ENCODE results near the gene WDR75.

Gene WDR75

DNA sequence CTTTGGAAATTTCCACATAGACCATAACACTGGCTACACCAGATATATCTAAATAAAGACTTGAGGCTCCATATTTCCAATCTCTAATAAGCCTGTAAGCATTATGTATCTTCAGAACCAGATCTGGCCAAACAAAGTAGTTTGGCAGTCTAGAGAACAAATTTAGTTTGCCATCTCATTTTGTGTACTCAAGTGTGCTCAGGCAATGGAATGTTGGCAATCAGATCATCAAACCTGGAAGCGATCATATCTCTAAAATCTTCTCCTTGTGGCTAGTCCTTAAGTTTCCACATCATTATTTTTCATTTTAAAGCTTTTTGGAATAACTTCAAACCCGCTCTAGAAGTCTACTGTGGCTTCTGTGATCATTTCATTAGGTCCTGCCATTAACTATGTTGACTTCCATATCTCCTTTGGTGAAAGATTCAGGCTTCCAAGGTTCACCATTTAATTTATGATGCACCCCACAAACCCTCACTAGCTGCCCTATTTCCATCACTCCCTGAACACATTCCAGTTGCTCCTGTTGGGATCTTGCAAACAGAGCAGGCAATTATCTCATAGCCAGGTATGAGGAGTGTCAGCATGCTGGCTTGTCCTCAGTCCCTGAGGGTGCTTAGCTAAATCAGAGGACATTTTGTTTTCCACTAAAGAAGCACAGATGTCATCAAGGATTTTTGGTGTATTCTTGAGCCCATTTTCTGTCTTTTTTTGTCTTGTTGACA, 46.2 kb downstream of the WDR75 start:
- Histone ChIP-seq H3K36me3 (ENCODE audit: insufficient read depth, low read length) (no peaks in the 10 kb centered on the region), H3K9ac (ENCODE audit: insufficient read length) (no peak overlapping the region), H3K27ac (no peak overlapping the region), H3K4me3 (no peak overlapping the region), H3K9me3 (ENCODE audit: low read depth, low read length) (no peaks in the 10 kb centered on the region)
- TF ChIP-seq FOXP2 (optimal IDR thresholded peaks at IDR 0.05; ENCODE audit: control extremely low read depth, extremely low read length, insufficient read depth) (no peak), POLR2AphosphoS5 (IDR thresholded peaks at IDR 0.05; ENCODE audit: borderline replicate concordance, low read depth, low read length) (no peak), EZH2 (IDR thresholded peaks at IDR 0.05) (no peak)
- DNase-seq (ENCODE audit: low read depth, low spot score), result no peak

DNA sequence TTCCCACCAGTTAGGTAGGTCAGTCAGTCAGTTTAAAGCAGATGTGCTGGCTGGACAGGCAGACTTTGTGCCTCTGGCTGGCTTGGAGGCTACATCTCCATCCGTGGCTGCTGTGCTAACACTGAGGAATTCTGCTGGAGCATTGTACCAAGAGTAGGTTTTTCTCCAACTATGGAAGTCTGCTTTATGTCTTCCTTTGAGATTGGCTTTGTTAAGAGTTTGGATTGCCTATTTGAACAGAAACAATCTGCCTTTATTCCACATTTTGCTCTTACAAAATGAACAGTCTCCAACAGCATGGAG, 46.7 kb downstream of the WDR75 start:
- H3K27ac ChIP-seq, result no peak overlapping the region
- TF ChIP-seq POLR2AphosphoS5 (IDR thresholded peaks at IDR 0.05; ENCODE audit: borderline replicate concordance, low read depth, low read length), result no peak
- TF ChIP-seq FOXP2 (optimal IDR thresholded peaks at IDR 0.05; ENCODE audit: control extremely low read depth, extremely low read length, insufficient read depth), result no peak
- TF ChIP-seq EZH2 (IDR thresholded peaks at IDR 0.05), result no peak
- DNase-seq (ENCODE audit: low read depth, low spot score), result no peak
- no peaks in the 10 kb centered on the region for H3K36me3 ChIP-seq (ENCODE audit: insufficient read depth, low read length)
- H3K9ac ChIP-seq (ENCODE audit: insufficient read length), result no peak overlapping the region
- no peaks in the 10 kb centered on the region for H3K9me3 ChIP-seq (ENCODE audit: low read depth, low read length)
- H3K4me3 ChIP-seq, result no peak overlapping the region

- H3K9me3 ChIP-seq (ENCODE audit: low read depth, low read length), result no peaks in the 10 kb centered on the region
- DNase-seq (ENCODE audit: low read depth, low spot score), result no peak
- H3K36me3 ChIP-seq (ENCODE audit: insufficient read depth, low read length), result no peaks in the 10 kb centered on the region
- H3K9ac ChIP-seq (ENCODE audit: insufficient read length), result no peak overlapping the region
- no peak overlapping the region for H3K4me3 ChIP-seq
- TF ChIP-seq POLR2AphosphoS5 (IDR thresholded peaks at IDR 0.05; ENCODE audit: borderline replicate concordance, low read depth, low read length) (no peak), EZH2 (IDR thresholded peaks at IDR 0.05) (no peak), FOXP2 (optimal IDR thresholded peaks at IDR 0.05; ENCODE audit: control extremely low read depth, extremely low read length, insufficient read depth) (no peak)
- no peak overlapping the region for H3K27ac ChIP-seq
Observed at GRCh38 chr2:189492451-189492850, 51.2 kb downstream of the WDR75 start.

DNA sequence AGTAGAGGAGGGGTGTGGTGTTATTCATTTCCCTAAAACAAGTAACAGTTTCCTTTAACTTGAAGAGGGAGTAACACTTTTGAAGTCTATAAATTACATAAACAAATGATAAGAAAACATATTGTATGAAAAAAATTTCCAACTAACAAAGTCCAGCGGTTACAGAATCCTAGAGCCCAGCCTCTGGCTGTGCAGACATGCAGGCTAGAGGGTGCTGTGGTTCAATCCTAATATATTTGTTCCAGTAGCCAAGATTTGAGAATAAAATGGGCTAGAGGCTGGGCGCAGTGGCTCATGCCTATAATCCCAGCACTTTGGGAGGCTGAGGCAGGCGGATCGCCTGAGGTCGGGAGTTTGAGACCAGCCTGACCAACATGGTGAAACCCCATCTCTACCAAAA, 56.9 kb downstream of the WDR75 start:
- no peaks in the 10 kb centered on the region for H3K9me3 ChIP-seq (ENCODE audit: low read depth, low read length)
- no peaks in the 10 kb centered on the region for H3K36me3 ChIP-seq (ENCODE audit: insufficient read depth, low read length)
- no peak overlapping the region for H3K9ac ChIP-seq (ENCODE audit: insufficient read length)
- TF ChIP-seq POLR2AphosphoS5 (IDR thresholded peaks at IDR 0.05; ENCODE audit: borderline replicate concordance, low read depth, low read length) (no peak), EZH2 (IDR thresholded peaks at IDR 0.05) (no peak), FOXP2 (optimal IDR thresholded peaks at IDR 0.05; ENCODE audit: control extremely low read depth, extremely low read length, insufficient read depth) (no peak)
- H3K4me3 ChIP-seq, result no peak overlapping the region
- no peak for DNase-seq (ENCODE audit: low read depth, low spot score)
- H3K27ac ChIP-seq, result no peak overlapping the region

DNA sequence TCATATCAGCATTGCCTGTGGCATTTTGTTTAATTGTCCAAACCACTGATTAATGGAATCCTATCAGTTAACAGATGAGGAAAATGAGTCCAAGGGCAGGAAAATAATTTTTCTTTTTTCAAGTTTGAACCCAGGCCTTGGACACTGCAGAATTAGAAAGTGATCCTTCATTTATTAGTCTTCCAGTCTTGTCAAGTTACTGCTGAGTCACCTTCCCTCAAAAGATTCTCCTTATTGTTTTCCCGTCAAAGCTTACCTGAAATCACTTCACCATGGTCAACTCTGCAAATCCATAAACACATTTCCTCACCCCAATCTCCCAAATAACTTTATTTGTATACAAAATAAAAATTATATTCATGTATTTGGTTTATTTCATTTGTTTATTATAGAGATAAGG, 57.9 kb downstream of the WDR75 start:
- Histone ChIP-seq H3K27ac (no peak overlapping the region), H3K36me3 (ENCODE audit: insufficient read depth, low read length) (no peaks in the 10 kb centered on the region)

DNA sequence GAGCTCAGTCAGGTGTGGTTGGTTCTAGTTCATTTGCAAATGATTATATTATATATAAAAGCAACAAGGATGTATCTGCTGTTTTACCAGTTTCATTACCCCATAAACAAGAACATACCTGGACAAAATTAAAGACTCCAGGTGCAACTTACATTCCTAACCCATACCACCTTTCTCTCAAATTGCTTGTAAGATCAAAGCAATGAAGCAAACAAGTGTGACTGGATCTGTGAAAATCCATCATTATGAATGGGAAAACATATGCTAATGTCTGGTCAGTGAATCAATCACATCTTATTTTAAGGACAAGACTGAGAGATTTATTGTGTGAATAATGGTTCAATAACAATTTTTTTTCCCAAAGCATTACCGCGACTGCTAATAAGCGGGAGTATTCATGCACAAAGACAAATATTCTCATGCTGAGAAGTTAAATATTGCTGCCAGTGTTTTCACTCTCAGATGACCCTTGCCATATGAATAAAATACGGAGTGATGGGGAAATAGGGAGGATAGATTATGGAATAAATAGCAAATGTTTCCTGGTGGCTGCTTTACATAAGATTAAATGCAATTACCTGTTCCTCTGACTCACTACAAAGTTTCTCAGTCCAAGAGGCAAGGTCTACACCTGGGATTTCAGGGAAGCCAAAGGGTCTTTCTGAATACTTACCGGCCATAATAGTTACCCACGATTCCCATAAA, 59.3 kb downstream of the WDR75 start:
- no peak overlapping the region for H3K4me3 ChIP-seq
- H3K27ac ChIP-seq, result no peak overlapping the region
- TF ChIP-seq FOXP2 (optimal IDR thresholded peaks at IDR 0.05; ENCODE audit: control extremely low read depth, extremely low read length, insufficient read depth) (no peak), EZH2 (IDR thresholded peaks at IDR 0.05) (no peak), POLR2AphosphoS5 (IDR thresholded peaks at IDR 0.05; ENCODE audit: borderline replicate concordance, low read depth, low read length) (no peak)
- H3K9me3 ChIP-seq (ENCODE audit: low read depth, low read length), result no peaks in the 10 kb centered on the region
- H3K36me3 ChIP-seq (ENCODE audit: insufficient read depth, low read length), result no peaks in the 10 kb centered on the region
- no peak for DNase-seq (ENCODE audit: low read depth, low spot score)
- no peak overlapping the region for H3K9ac ChIP-seq (ENCODE audit: insufficient read length)

More for the DNA sequence above, 57.9 kb downstream of the WDR75 start:
- Histone ChIP-seq H3K4me3 (no peak overlapping the region), H3K9me3 (ENCODE audit: low read depth, low read length) (no peaks in the 10 kb centered on the region), H3K9ac (ENCODE audit: insufficient read length) (no peak overlapping the region)
- no peak for DNase-seq (ENCODE audit: low read depth, low spot score)
- no peak for TF ChIP-seq FOXP2 (optimal IDR thresholded peaks at IDR 0.05; ENCODE audit: control extremely low read depth, extremely low read length, insufficient read depth)
- no peak for TF ChIP-seq EZH2 (IDR thresholded peaks at IDR 0.05)
- no peak for TF ChIP-seq POLR2AphosphoS5 (IDR thresholded peaks at IDR 0.05; ENCODE audit: borderline replicate concordance, low read depth, low read length)

DNA sequence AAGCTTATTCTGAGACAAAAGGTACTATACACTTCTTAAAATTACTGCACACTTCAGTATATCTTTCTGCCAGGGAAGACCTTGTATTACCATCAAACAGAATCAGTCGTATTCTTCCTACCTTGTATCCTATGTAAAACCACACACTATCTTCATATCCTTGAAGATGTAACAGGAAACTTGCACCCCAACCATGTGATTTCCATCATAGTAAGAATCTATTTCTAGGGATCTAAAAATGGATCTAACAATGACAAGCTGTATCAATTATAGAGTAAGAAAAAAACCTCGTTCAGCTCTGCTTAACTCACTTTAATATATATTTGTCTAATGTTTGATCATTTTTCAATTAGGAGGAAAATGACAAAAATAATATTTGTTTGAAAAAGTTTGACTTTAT, 60.2 kb downstream of the WDR75 start:
- Histone ChIP-seq H3K36me3 (ENCODE audit: insufficient read depth, low read length) (no peaks in the 10 kb centered on the region), H3K9ac (ENCODE audit: insufficient read length) (no peak overlapping the region), H3K4me3 (no peak overlapping the region), H3K27ac (no peak overlapping the region), H3K9me3 (ENCODE audit: low read depth, low read length) (no peaks in the 10 kb centered on the region)
- no peak for DNase-seq (ENCODE audit: low read depth, low spot score)
- TF ChIP-seq EZH2 (IDR thresholded peaks at IDR 0.05), result no peak
- no peak for TF ChIP-seq FOXP2 (optimal IDR thresholded peaks at IDR 0.05; ENCODE audit: control extremely low read depth, extremely low read length, insufficient read depth)
- TF ChIP-seq POLR2AphosphoS5 (IDR thresholded peaks at IDR 0.05; ENCODE audit: borderline replicate concordance, low read depth, low read length), result no peak

DNA sequence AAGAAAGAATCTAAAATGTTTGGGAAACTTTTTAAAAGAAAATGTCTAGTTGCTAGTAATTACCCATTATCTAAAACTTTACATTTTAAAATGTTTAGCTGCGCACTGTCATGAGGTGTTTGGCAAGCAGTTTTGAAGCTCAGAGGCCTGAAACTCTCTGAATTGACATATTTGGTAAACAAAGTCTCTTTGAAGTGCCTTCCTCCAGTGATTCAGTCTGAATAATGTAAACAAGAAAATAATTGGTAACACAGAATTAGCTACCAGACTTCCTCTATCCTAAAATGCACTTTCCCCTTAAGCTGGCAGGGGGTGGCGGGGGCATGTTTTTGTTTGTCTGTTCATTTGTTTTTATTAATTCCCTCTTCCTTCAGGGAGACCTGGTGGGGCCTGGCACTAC, 61.4 kb downstream of the WDR75 start:
- TF ChIP-seq POLR2AphosphoS5 (IDR thresholded peaks at IDR 0.05; ENCODE audit: borderline replicate concordance, low read depth, low read length), result no peak
- TF ChIP-seq EZH2 (IDR thresholded peaks at IDR 0.05), result no peak
- TF ChIP-seq FOXP2 (optimal IDR thresholded peaks at IDR 0.05; ENCODE audit: control extremely low read depth, extremely low read length, insufficient read depth), result no peak
- Histone ChIP-seq H3K36me3 (ENCODE audit: insufficient read depth, low read length) (no peaks in the 10 kb centered on the region), H3K9me3 (ENCODE audit: low read depth, low read length) (no peaks in the 10 kb centered on the region), H3K27ac (no peak overlapping the region), H3K4me3 (no peak overlapping the region), H3K9ac (ENCODE audit: insufficient read length) (no peak overlapping the region)
- DNase-seq (ENCODE audit: low read depth, low spot score), result no peak

Measured in SK-N-MC (cell line).